K562 (cell line): ENCODE measurements around the gene SEC23A. TPM values are rescaled to one million over a fixed set of nuclear protein-coding genes. Genes with fewer than 3 reads are reported as not detected.

Experiments used
- ATAC-seq: fragments of 200-7000 bp; cut with Tn5 transposase; 3 replicates; pipeline ENCODE4 v1.9.1; 2020; ENCODE audit warnings: moderate library complexity
- BruUV-seq: library from RNA; stranded (reverse); fragments of 400-500 nt; replicated peaks from 2 replicates; lab custom pipeline; 2021; lab: Mats Ljungman, UMichigan
- CTCF ChIA-PET: fragments of 300-600 bp; formaldehyde crosslinking; extraction: SDS; loops from one replicate; lab custom pipeline; 2021; ENCODE audit warnings: low intra/inter-chr PET ratio; lab: Yijun Ruan, JAX
- POLR2A ChIA-PET: fragments of 300-600, 350-650 bp; sonication (Branson Sonifier 250); formaldehyde crosslinking; extraction: SDS; loops from one replicate; lab custom pipeline; 2021; ENCODE audit warnings: antibody characterized with exemption, inconsistent platforms; lab: Yijun Ruan, JAX
- DNase-seq, 4 experiments: peaks; one replicate each; pipeline versions ENCODE4 v3.0.0 to v3.0.0-alpha.2; 2011 to 2018; ENCODE audit warnings: low spot score in 3 of 4, mixed read lengths in 3 of 4; ENCODE audit errors: extremely low read depth in 1 of 4
- FAIRE-seq: peaks from 2 replicates; lab custom pipeline; 2011; peaks lifted over from hg19 to GRCh38; lab: Jason Lieb, UNC
- H2AFZ ChIP-seq: 2 replicates; pipeline ENCODE4 v1.6.0; 2011; ENCODE audit warnings: low read depth, low read length, control low read depth, inconsistent platforms
- H3K27ac ChIP-seq: fragments of 200-600 bp; 3 replicates; pipeline ENCODE4 v1.8.0; 2011; ENCODE audit warnings: low read depth, mild to moderate bottlenecking, control low read depth, inconsistent platforms, low read length, moderate library complexity, mixed read lengths; ENCODE audit errors: extremely low read depth
- H3K27me3 ChIP-seq, 2 experiments: fragments of 300-600 bp in 1 of 2; 2 replicates in 1 of 2; 3 replicates in 1 of 2; pipeline versions ENCODE4 v1.6.0 to v1.8.0; 2011; ENCODE audit warnings: inconsistent platforms in 2 of 2, low read length in 2 of 2, mild to moderate bottlenecking in 1 of 2, mixed read lengths in 1 of 2, moderate library complexity in 1 of 2; ENCODE audit not compliant: control insufficient read depth in 2 of 2, insufficient read depth in 2 of 2
- H3K36me3 ChIP-seq: fragments of 300-600 bp; 3 replicates; pipeline ENCODE4 v1.8.0; 2011; ENCODE audit warnings: mild to moderate bottlenecking, low read length, inconsistent platforms; ENCODE audit not compliant: control insufficient read depth, insufficient read depth
- H3K4me1 ChIP-seq, 2 experiments: fragments of 200-600 bp in 1 of 2; replicated peaks in 1 of 2; 2 replicates in 1 of 2; 3 replicates in 1 of 2; pipeline versions ENCODE4 v1.5.1 to v1.8.0; 2011; ENCODE audit warnings: inconsistent platforms in 2 of 2, low read length in 2 of 2, mild to moderate bottlenecking in 1 of 2, mixed read lengths in 1 of 2, moderate library complexity in 1 of 2; ENCODE audit not compliant: control insufficient read depth in 2 of 2, insufficient read depth in 2 of 2
- H3K4me2 ChIP-seq: 2 replicates; pipeline ENCODE4 v1.6.1; 2011; ENCODE audit warnings: low read length, control low read depth, inconsistent platforms, mixed read lengths; ENCODE audit not compliant: insufficient read depth
- H3K4me3 ChIP-seq: fragments of 200-600 bp; sonication (generic), shearing (Covaris generic); 2 replicates; pipeline ENCODE4 v1.5.1; 2016; ENCODE audit warnings: control low read depth, inconsistent platforms
- H3K79me2 ChIP-seq: fragments of 200-600 bp; 3 replicates; pipeline ENCODE4 v1.8.0; 2011; ENCODE audit warnings: low read length, inconsistent platforms; ENCODE audit not compliant: control insufficient read depth, insufficient read depth
- H3K9ac ChIP-seq, 2 experiments: 2 replicates each; pipeline versions ENCODE4 v1.6.0 to v1.6.1; 2011; ENCODE audit warnings: low read depth in 2 of 2, low read length in 2 of 2, control low read depth in 1 of 2, inconsistent platforms in 1 of 2, mild to moderate bottlenecking in 1 of 2, mixed read lengths in 1 of 2; ENCODE audit not compliant: insufficient read depth in 1 of 2
- H3K9me1 ChIP-seq: one replicate; pipeline ENCODE4 v1.6.0; 2011; ENCODE audit warnings: inconsistent platforms, mild to moderate bottlenecking, low read length, moderate library complexity; ENCODE audit not compliant: control insufficient read depth, insufficient read depth
- H3K9me3 ChIP-seq: replicated peaks from 2 replicates; pipeline ENCODE4 v1.5.1; 2011; ENCODE audit warnings: low read depth, low read length, inconsistent platforms; ENCODE audit not compliant: control insufficient read depth, insufficient read depth
- H4K20me1 ChIP-seq: replicated peaks from 2 replicates; pipeline ENCODE4 v1.6.1; 2011; ENCODE audit warnings: low read length, inconsistent platforms, mixed read lengths; ENCODE audit not compliant: control insufficient read depth, insufficient read depth
- HNRNPLL ChIP-seq: fragments of 200-400 bp; formaldehyde crosslinking; IDR thresholded peaks from 2 replicates; pipeline ENCODE4 v1.6.1; 2017; ENCODE audit warnings: low read length, low read depth, mild to moderate bottlenecking; ENCODE audit not compliant: poor library complexity, severe bottlenecking
- JUNB ChIP-seq: fragments of 450-650 bp; formaldehyde crosslinking; conservative IDR thresholded peaks from 2 replicates; pipeline ENCODE4 v1.4.0; 2020; ENCODE audit warnings: mild to moderate bottlenecking
- JUND ChIP-seq, 2 experiments: IDR thresholded peaks; 2 replicates in 1 of 2; 3 replicates in 1 of 2; pipeline ENCODE4 v1.6.1; 2011; ENCODE audit warnings: borderline replicate concordance in 2 of 2, low read depth in 2 of 2, low read length in 2 of 2, improper control_type of control experiment in 1 of 2, missing biosample characterization in 1 of 2, missing genetic modification characterization in 1 of 2, missing genetic modification reagents in 1 of 2
- NR2C1 ChIP-seq, 2 experiments: fragments of 450-650 bp; IDR thresholded peaks; 2 replicates each; pipeline ENCODE4 v1.6.1; 2017; ENCODE audit warnings: mild to moderate bottlenecking in 2 of 2, antibody characterized with exemption in 1 of 2, inconsistent platforms in 1 of 2, missing compliant biosample characterization in 1 of 2, missing genetic modification characterization in 1 of 2
- TAF15 ChIP-seq: fragments of 200-400 bp; formaldehyde crosslinking; IDR thresholded peaks from 2 replicates; pipeline ENCODE4 v1.6.1; 2017; ENCODE audit warnings: mild to moderate bottlenecking, low read depth, low read length, moderate library complexity
- ZFP1 ChIP-seq: fragments of 450-650 bp; formaldehyde crosslinking; IDR thresholded peaks from 2 replicates; pipeline ENCODE4 v1.4.0; 2020; ENCODE audit warnings: mild to moderate bottlenecking, mixed read lengths
- ZNF584 ChIP-seq: fragments of 200-800 bp; sonication (Bioruptor generic); IDR thresholded peaks from 2 replicates; pipeline ENCODE4 v1.6.1; 2016; ENCODE audit warnings: low read depth, mild to moderate bottlenecking, missing genetic modification characterization, missing compliant biosample characterization
- WGBS: fragments of 100-300 bp; shearing (Covaris generic); methylation state at CpG from one replicate; pipeline ENCODE4 v1.1.6; 2016; ENCODE audit warnings: low coverage, mixed read lengths; ENCODE audit not compliant: insufficient coverage; ENCODE audit errors: missing lambda C conversion rate; 5-methylcytosine and 5-hydroxymethylcytosine counted together
- in situ Hi-C: fragments of 300-500 bp; cut with MboI; formaldehyde crosslinking; loops from 4 replicates; pipeline ENCODE4 v1.15.0; 2018; ENCODE audit warnings: inconsistent platforms, mixed read lengths
- intact Hi-C: fragments of 100-400 bp; cut with micrococcal nuclease; formaldehyde crosslinking; loops from 2 replicates; pipeline ENCODE4 v1.14.2; 2022
- polyA plus RNA-seq, 8 experiments: library from polyadenylated mRNA; depleted of rRNA in 4 of 8; stranded (reverse) in 5 of 8; unstranded in 3 of 8; fragments of >200 nt; fragmentation: Nextera tagmentation in 2 of 8; fragmentation: Illumina TruSeq in 1 of 8; extraction: Ambion mirVana in 2 of 8; extraction: Trizol in 1 of 8; gene quantifications; 2 replicates each; pipeline versions ENCODE4 v1.2.1 to v1.2.3, GENCODE V29; 2011 to 2014; ENCODE audit warnings: inconsistent platforms in 1 of 8, missing spikeins in 1 of 8
- total RNA-seq, 7 experiments: library from RNA; depleted of rRNA in 6 of 7; stranded (reverse); fragments of >200 nt in 6 of 7; fragmentation: Illumina TruSeq in 2 of 7; extraction: Trizol in 2 of 7; gene quantifications; 2 replicates each; pipeline versions ENCODE4 v1.2.1 to v1.2.3, GENCODE V29; 2011 to 2021; ENCODE audit warnings: low replicate concordance in 1 of 7
- TF ChIP-seq, protein P1 (sequence below), 2 experiments: fragments of 450-650 bp in 1 of 2; sonication (generic) in 1 of 2; formaldehyde crosslinking; conservative IDR thresholded peaks; 2 replicates each; pipeline versions ENCODE4 v1.4.0 to v1.8.1; 2020 to 2022; ENCODE audit warnings: mild to moderate bottlenecking in 1 of 2, missing genetic modification reagents in 1 of 2
- TF ChIP-seq, protein P2 (sequence below): fragments of 450-650 bp; formaldehyde crosslinking; IDR thresholded peaks from 2 replicates; pipeline ENCODE4 v1.4.0; 2020; ENCODE audit warnings: mild to moderate bottlenecking, moderate library complexity

The SEC23A gene
- total and polyA plus RNA-seq, 9 of the 15 experiments (the other 6 are each of a cell fraction or from before 2014, with no cell fraction given), result 5.5 to 47.0 (median 14.5) TPM

DNA sequence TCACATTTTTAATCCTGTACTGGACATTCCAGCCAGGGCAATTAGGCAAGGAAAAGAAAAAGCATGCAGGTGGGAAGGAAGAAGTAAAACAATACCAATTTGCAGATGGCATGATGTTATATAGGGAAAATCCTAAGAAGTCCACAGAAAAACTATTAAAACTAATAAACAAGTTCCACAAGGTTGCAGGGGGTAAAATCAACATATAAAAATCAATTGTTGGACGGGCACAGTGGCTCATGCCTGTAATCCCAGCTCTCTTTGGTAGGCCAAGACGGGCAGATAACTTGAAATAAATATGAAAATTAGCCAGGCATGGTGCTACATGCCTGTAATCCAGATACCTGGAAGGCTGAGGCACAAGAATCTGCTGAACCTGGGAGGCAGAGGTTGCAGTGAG lies 31.9 kb downstream of the SEC23A start:
- peaks cover 11% of the 10 kb centered on the region; the same call in 1 of the 3 replicates for H3K36me3 ChIP-seq
- H3K27ac ChIP-seq, result no peak overlapping the region
- no peaks in the 10 kb centered on the region for H3K79me2 ChIP-seq
- no peak overlapping the region for H2AFZ ChIP-seq
- ATAC-seq (no peak), FAIRE-seq (no peak), DNase-seq (no peak)
- no peaks in the 10 kb centered on the region for H3K9me1 ChIP-seq
- 63% methylated on average over 2 of the region's 2 CpGs for WGBS
- POLR2A ChIA-PET, result no interaction called here
- no TSS peak for BruUV-seq
- in situ Hi-C loops (no loop called here), intact Hi-C loops (no loop called here)
- no peaks in the 10 kb centered on the region for H3K4me1 ChIP-seq
- no peak overlapping the region for H3K4me2 ChIP-seq
- H4K20me1 ChIP-seq, result no peaks in the 10 kb centered on the region
- H3K9ac ChIP-seq, result no peak overlapping the region
- CTCF ChIA-PET, result no interaction called here
- no peaks in the 10 kb centered on the region for H3K27me3 ChIP-seq
- TF ChIP-seq ZNF584 (no peak), NR2C1 (IDR thresholded peaks at IDR 0.05) (no peak), NR2C1 (tag; IDR thresholded peaks at IDR 0.05) (no peak), HNRNPLL (no peak), ZFP1 (CRISPR knock-in tag) (no peak), JUND (IDR thresholded peaks at IDR 0.05; ENCODE audit: borderline replicate concordance, low read depth, low read length) (no peak), JUND (tag; IDR thresholded peaks at IDR 0.05; ENCODE audit: borderline replicate concordance, low read depth, low read length) (no peak), TAF15 (no peak), JUNB (no peak)
- TF ChIP-seq, protein P1, sequence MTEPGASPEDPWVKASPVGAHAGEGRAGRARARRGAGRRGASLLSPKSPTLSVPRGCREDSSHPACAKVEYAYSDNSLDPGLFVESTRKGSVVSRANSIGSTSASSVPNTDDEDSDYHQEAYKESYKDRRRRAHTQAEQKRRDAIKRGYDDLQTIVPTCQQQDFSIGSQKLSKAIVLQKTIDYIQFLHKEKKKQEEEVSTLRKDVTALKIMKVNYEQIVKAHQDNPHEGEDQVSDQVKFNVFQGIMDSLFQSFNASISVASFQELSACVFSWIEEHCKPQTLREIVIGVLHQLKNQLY (CRISPR knock-in tag; conservative IDR thresholded peaks at IDR 0.05), result no peak
- TF ChIP-seq, protein P2, sequence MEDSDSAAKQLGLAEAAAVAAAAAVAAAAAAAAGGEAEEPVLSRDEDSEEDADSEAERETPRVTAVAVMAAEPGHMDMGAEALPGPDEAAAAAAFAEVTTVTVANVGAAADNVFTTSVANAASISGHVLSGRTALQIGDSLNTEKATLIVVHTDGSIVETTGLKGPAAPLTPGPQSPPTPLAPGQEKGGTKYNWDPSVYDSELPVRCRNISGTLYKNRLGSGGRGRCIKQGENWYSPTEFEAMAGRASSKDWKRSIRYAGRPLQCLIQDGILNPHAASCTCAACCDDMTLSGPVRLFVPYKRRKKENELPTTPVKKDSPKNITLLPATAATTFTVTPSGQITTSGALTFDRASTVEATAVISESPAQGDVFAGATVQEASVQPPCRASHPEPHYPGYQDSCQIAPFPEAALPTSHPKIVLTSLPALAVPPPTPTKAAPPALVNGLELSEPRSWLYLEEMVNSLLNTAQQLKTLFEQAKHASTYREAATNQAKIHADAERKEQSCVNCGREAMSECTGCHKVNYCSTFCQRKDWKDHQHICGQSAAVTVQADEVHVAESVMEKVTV (CRISPR knock-in tag), result no peak
- H3K9me3 ChIP-seq, result no peaks in the 10 kb centered on the region
- H3K4me3 ChIP-seq, result no peak overlapping the region
